Stimulated activated CD8-positive, alpha-beta memory T cell treated with anti-CD3 and anti-CD28 coated beads, Interleukin-12 subunit alpha, Interleukin-12 subunit beta, amount 100 ng/mL, for 24 hours (primary cell): Measurements from ENCODE around the gene DDX25.
A peak's percentile ranks its signal among the peaks of the same experiment; 100 is the strongest.
"Not testable (repeated sequence)": the region's sequence is repeated elsewhere in the genome, so short reads cannot be mapped to it uniquely, and the experiment has no call there.

Experiments
- DNase-seq: peaks from one replicate; pipeline ENCODE4 v3.0.0-alpha.2; 2020; ENCODE audit errors: extremely low read depth

Gene DDX25

DNA sequence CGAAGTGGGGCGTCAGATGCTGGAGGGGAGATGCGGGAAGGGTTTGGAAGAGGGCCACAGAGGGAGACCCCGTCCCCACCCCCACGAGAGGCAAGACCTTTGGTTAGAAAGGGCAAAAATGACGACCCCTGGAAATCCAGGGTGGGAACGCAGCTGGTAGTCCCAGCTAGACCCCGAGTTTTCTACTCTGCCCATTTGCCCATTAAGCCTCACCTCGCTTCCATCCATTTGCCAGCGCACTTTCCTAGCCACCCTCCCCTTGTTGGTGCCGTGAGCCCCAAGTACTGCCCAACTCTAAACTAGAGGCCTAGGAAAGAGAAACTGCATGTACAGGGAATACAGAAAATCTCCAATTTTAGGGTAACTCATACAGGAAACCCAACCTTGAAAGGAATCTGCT lies 370 bp downstream of the DDX25 start:
- no peak for DNase-seq

DNA sequence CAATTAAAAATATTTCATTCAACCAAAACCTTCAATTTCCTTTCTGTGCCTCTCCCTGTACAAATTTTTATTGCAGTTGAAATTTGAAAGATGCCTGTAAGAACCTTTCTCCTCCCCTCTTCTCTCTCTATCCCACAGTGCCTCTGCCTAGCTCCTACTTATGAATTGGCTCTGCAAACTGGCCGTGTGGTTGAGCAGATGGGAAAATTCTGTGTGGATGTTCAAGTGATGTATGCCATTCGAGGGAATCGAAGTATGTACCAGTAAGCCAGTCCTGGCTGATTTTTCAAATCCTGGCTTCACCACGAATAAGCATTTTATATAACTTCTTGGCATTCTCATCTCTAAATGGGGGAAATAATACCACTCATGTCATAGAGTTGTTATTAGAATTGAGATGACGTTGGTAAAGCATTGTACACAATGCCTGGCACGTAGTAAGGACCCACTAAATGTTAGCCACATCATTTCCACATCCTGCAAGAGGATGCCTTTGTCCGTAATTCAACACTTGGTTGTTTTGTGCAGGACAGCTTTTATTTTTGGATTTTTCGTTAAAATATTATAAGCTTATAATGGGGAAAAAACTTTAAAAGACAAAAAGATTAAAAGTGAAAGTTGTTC lies 6.0 kb downstream of the DDX25 start:
- DNase-seq = no peak

DNA sequence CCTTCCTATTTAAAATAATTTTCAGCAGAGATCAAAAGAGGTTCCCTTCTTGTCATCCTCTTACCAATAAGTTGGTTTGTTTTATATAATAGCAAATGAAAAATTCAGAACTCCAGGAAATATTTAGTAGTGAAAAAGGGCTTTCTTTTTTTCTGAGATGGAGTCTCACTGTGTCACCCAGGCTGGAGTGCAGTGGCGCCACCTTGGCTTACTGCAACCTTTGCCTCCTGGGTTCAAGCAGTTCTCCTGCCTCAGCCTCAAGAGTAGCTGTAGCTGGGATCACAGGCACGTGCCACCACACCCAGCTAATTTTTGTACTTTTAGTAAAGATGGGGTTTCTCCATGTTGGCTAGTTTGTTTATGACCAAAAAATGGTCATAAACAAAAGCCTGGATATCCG lies 10.3 kb downstream of the DDX25 start:
- not testable (repeated sequence) for DNase-seq

DNA sequence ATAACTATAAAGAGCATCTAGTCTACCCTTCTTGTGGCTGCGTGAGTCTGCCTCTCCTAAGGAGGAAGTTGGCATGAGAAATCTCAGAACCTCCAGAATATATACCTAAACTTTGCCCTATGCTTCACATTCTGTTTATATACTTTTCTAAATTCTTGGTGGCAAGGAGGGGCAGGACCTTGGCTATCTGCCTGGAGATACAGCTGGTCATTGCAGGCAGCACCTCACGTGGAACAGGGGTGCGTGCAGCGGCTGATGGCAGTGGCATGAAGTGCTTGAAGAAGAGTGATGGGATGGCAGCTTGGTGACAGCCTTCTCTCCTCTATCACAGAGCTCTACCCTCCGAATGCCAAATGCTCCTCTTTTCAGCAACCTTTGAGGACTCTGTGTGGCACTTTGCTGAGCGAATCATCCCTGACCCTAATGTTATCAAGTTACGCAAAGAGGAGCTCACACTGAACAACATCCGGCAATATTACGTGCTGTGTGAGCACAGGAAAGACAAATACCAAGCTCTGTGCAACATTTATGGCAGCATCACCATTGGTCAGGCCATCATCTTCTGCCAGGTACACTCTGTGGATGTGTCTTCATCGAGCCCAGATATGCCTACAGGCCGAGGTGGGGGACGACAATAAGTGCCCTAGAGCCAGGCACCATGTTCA lies 12.5 kb downstream of the DDX25 start:
- DNase-seq = no peak

DNA sequence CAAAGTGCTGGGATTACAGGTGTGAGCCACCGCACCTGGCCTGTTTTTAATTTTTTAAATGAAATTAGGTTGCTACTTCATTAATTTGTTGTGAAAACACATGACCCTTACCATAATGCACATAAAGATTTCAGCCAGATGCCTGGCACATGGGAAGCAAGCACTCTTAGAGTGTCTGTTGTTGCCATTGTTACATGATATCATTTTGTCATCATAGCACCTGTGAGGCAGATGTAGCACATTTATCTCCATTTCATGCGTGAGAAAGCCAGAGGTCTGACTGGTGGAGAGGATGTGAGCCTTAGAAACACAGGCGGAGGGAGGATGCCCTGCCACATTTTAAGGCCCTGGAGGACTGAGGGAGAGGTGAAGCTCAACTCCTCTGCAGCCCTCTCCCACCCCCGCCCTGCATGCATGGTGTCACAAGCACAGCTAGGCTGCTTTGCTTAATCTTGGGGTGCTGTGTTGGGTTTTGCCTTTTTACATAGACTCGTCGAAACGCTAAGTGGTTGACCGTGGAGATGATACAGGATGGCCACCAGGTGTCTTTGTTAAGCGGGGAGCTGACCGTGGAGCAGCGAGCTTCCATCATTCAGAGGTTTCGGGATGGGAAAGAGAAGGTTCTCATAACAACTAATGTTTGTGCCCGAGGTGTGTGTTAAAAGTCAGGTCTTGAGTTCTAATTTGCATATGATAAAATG lies 14.0 kb downstream of the DDX25 start:
- DNase-seq = no peak

DNA sequence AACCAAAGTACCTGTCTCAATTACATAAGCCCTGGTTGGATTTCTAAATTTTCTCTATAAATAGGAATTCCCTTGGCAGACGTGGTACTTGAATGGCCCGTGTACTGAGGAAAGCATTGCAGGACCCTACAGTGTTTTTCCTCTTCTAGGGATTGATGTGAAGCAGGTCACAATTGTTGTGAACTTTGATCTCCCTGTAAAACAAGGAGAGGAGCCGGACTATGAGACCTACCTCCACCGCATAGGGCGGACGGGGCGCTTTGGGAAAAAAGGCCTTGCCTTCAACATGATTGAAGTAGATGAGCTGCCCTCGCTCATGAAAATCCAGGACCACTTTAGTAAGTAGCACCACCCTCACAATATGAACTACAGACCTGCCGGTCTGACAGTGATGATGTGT lies 16.7 kb downstream of the DDX25 start:
- DNase-seq = no peak

DNA sequence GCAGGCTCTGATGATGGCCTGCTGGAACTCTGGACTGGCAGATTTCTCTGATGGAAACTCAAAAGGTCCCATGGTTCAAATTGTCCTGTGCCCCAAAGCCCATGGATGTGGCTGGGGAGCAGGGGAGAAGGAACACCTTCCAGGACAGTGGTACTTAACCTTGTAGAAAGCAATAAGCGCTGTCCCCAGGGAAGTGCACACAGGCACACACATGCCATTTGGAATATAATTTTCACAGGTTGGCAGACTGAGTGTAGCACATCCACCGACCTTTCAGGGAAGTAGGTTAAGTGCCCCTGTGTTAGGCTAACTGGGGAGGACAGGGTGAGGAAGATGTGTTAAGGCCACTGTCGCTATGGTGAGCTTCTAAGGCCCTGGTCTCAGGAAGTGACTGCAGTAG lies 17.8 kb downstream of the DDX25 start:
- DNase-seq = no peak

DNA sequence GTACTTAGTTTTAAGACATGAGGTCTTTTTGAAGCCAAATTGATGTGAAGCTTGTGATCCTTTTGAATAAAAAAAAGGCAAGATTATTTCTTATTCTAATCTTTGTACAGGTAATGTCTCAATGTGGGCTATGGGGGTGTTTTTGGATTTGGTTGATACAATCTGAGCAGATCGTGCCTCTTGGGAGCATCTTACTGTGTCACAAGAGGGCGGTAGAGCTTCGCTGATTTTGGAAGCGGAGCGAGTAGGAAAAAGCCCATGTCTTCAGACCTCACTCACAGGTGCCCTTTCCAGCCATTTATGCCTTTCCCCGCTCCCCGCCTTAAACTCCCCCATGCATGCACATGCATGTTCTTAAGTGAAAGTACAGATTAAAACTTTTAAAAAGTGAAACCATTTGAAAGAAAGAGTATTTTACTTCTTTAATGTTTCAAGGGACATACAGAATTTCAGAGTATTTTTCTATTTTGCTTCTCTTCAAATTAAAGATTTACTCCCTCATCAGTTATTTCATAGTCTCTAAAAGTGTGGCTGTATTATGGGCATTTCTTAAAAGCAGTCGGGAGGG lies 18.8 kb downstream of the DDX25 start:
- DNase-seq = peak; percentile 16

DNA sequence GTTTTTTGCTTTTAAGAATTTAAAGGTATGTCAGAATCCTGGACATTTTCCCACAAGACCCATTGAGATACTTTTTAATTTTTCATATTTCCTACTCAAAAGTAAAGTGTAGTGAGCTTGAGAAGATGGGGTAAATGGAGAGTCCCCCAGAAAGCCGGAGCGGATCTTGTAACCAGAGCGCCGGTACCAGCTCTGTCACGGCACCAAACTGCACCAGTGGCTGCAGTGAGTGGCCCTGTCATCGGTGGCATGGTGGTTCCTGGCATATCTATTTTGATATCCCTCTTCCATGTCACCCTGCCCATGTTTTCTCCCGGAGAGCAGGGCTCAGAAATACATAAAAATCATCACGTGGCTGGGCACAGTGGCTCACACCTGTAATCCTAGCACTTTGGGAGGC lies 19.3 kb downstream of the DDX25 start:
- DNase-seq = no peak

DNA sequence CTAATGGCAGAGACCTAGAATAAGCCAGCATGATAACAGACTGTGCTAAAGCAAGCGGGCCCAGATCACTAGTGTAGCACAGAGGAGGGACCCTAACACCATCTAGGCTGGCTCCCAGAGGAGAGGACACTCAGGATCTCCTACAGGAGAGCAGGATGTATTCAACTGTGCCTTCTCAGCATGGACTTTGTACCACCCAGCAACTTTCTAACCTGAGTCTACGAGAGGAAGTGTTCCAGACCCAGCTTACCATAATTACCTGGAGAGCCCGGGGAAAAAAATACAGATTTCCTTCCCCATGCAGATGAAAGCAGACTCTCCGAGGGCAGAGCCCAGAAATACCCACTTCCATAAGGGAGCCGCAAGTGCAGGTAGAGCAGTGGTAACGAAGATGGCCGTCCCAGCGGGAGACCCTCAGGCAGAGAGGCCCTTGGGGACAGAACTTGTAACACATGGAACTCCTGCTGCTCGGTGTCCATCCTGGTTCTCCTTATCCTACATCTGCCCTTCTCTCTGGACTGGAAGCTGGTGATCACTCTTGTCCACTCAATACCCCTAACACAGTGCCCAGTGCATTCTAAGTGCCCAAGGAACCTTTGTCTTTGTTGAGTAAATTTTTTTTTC lies 20.2 kb downstream of the DDX25 start:
- DNase-seq = no peak

DNA sequence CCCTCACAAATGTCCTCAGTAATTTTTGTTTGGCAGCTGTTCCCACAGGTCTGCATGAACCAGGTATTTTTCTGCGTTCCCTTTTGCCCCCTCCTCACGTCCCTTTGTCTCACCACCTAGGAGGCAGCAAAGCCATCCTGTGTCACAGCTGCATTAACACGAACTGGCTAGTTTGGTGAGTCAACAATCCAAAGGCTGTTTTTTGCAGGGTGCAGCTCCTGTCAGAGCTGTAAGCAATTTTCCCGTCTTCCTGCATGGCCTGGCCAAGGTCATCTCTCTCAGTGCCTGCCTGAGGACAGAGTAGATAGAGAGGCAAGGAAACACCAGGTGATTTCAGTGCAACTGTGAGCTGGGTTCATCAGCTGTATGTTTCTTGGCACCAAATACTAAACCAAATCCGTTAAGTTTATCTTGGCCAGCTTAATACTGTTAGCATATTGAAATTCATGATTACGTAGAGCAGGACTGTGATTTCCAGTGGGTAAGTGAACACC lies 21.0 kb downstream of the DDX25 start:
- no peak for DNase-seq

DNA sequence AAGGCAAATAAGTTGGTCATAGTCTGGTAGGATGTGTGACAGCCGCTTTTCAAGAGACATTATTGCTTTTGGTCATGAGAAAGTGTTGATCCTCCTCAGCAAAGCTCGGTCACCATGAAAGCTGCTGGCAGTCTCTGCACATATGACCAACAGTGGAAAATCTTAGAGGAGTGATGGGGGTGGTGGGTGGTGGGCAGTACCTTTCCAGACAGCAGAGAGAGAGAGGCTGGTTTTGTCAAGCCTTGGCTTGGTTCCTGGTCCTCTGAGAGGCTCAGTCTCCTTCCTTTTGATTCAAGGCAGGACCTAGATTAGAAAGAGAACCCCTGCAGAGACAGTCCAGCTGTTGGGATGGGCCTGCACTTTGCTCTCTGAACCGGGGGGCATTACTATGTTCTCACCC lies 21.5 kb downstream of the DDX25 start:
- DNase-seq = no peak

DNA sequence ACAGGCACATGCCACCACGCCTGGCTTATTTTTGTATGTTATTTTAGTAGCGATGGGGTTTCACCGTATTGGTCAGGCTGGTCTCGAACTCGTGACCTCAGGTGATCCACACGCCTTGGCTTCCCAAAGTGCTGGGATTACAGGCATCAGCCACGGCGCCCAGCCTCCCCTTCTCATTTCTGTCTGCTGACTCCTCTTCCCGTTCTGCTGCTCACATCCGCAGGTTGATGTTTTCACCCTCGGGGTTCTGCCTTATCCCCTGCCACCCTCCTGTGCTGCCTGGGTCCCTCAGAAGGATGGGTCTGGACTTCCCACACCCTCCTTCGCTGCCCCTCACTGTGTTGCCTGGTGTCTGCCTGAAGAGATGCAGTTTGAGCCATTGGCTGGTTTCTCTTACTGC lies 22.4 kb downstream of the DDX25 start:
- no peak for DNase-seq

DNA sequence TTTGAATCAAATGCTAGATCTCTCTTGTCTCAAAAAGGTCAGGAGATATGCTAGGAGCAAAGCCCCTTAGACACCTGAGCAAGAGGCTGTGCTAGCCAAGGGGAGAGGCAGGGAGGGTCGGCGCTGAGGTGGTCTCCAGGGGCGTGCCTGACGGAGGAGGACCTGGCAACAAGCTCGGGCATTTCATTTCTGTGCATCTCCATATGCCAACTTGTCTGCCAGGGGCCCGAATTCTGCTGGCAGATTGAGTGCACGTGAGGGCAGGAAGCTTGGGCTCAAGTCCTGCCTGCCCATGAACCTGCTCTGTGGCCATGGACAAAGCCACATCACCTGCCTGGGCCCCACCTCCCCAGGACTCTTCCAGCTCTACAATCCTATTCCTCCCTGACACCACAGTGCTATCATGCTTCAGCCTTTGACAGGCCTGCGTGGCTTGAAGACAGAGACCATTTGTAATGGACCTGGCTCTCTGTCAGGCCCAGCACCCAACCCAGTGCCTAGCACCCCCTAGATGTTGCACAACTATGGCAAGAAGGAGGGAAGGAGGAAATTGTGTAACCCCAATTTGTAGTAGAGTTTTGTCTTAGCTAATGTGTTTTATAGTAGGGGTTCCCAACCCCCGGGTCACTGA lies 25.3 kb downstream of the DDX25 start:
- DNase-seq = no peak

DNA sequence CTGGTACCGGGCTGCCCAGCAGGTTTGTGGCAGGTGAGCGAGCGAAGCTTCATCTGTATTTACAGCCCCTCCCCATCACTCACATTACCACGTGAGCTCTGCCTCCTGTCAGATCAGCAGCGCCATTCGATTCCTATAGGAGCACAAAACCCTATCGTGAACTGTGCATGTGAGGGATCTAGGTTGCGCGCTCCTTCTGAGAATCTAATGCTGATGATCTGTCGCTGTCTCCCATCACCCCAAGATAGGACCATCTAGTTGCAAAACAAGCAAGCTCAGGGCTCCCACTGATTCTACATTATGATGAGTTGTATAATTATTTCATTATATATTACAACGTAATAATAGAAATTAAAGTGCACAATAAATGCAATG lies 25.8 kb downstream of the DDX25 start:
- no peak for DNase-seq

DNA sequence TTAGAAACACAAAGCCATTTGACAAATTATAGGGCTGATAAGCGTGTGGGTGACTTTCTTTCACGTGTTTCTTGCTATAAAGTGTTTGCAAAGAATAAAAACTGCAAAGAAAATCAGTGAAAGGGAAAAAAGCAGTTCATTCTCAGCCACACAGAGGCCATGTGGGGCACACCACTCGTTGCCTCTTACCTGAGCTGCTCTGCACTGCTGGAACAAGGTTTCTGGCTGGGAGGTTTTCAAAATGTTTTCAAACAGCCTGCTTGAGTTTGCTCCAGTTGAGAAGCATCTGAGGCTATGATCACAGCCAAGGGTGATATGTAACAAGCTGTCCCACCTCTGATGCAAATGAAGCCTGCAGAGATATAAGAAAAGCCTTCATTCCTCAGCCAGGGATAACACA lies 26.8 kb downstream of the DDX25 start:
- DNase-seq = no peak

DNA sequence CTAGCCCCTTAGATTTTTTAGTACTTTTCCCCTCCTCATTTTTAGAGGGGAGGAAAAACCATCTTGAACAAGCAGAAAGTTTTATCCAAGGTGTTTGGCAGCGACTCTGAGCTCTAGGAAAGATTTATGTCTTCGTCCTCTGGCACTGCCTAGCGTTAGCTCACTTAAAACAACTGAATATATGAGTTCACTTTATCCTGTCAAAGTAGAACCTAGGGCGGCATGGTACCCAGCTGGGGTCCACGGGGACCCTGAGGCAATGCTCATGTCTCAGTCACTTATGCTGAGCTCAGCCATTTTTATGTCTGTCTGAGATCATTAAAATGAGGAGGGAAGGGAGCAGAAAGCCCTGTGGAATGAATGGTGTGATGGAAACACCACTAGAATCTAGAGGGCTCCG lies 27.4 kb downstream of the DDX25 start:
- no peak for DNase-seq

DNA sequence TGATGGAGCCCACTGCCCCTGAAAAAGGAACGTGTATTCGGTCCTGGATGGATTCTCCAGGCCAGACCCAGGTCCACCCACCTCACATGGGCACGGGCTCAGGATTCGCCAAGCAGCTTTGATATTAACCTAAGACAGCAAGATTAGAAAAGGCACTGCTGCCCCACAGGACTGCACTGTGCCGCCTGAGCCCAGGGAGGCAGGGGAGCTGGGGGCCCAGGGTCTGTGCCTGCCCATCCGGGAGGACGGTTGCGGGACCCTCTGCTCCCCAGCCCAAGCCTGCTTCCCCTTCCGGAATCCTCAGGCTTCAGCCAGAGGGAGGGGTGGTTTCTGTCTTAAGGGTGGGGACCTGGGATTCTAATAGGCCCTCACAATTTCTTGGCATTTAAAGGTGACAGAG lies 28.0 kb downstream of the DDX25 start:
- no peak for DNase-seq

DNA sequence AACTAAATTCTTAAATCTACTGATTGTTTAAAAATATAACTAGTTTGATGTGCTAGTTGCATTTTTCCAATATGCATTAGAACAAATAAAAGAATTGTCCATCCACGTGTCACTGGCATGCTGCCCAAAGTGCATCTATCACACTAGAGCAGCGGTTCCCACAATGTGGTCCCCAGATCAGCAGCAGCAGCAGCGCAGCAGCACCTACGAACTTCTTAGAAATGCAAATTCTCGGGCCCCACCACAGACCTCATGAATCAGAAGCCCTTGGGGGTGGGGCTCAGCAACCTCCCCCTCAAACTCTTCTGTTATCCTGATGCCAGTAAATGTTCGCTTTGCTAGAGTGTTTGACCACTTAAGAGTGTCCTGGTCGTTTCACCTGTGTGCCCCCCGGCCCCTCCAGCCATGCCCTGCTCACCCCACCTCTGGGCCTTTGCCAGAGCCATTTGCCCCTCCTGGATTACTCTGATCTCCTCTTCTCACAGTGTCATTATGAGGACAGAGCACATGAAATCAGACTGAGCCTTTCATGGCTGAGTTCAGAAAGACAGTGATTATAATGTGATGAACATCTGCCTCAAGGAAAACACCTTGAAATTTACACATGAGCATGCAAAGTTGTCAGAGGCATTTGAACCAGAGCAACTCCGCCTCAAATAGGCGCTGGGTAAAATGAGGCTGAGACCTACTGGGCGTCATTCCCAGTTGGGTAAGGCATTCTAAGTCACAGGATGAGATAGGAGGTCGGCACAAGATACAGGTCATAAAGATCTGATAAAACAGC lies 28.9 kb downstream of the DDX25 start:
- DNase-seq = peak; percentile 7

DNA sequence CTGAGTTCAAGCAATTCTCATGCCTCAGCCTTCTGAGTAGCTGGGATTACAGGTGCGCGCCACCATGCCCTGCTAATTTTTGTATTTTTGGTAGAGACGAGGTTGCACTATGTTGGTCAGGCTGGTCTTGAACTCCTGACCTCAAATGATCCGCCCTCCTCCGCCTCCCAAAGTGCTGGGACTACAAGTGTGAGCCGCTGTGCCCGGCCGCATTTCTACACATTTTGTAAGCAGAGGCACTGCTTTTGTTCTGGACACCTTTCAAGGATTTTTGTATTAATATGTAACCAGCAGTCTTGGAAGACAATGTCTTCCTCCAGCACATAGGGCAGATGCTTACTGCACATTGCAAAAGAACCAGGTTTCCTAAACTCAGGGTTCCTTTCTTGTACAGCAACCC lies 30.2 kb downstream of the DDX25 start:
- no peak for DNase-seq

DNA sequence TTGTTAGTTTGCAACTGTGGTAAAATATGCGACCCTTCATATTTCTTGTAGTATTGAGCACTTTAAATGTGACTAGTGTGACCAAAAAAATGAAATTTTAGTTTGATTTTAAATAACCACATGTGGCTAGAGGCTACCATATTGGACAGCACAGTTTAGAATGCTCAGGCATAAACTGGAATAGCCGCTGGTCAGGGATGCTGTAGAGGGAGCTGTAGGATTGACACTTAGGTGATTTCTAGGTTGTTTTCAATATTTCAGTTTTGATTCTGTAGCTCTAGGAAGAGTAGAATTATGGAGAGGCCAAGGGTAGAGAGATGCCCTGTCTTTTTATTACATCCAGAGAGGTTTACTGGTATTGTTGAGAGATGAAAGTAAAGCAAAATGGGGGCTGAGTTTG lies 30.7 kb downstream of the DDX25 start:
- no peak for DNase-seq
